NCI-H2196 treated with DMSO at 0.1 percent for 48 hours (cell line): Measurements from ENCODE around the gene TNXB.

Source experiments
- DNase-seq: peaks from one replicate; lab custom pipeline; 2025; ENCODE audit not compliant: unreplicated experiment; lab: John Stamatoyannopoulos, UW

TNXB gene

DNA sequence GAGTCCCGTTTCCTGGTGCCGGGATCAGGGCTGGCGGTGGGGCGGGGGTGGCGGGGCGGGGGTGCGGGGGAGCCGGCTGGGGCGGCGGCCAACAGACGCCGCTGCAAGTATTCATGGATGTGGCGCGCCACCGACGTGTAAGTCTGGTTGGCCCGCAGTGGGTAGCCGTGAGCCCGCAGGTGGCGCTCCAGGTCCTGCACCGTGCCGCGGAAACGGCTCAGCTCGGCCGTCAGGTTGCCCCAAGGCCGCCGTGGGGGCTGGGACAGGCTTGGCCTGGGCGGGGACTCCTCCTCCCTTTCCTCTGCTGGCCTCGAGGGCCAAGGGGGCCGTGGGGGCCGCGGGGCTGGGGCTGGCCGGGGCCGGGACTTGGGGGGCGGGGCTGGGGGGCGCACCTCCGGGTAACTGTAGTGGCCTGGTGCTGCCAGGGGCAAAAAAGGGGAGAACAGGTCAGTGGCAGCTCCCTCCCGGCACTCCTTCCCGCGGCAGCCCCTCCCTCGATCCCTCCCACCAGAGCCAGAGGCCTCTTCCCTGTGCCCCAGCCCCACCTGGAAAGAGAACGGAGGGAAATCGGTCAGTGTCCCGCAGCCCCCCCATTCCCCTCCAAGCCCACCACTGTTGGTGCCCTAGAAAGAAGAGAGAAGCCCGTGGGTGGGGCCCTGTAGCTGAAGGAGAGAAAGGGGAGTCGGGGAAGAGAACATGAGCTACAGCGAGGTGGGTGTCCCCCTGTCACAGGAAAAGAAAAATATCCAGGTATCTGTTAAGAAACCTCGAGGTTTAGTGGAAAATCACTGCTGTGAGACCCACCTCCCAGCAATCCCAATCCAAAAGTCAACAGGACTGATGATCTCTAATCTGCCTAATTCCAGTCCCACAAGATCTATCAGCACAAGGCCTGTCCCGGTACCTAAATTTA, 21.3 kb downstream of the TNXB start:
- no peak for DNase-seq

DNA sequence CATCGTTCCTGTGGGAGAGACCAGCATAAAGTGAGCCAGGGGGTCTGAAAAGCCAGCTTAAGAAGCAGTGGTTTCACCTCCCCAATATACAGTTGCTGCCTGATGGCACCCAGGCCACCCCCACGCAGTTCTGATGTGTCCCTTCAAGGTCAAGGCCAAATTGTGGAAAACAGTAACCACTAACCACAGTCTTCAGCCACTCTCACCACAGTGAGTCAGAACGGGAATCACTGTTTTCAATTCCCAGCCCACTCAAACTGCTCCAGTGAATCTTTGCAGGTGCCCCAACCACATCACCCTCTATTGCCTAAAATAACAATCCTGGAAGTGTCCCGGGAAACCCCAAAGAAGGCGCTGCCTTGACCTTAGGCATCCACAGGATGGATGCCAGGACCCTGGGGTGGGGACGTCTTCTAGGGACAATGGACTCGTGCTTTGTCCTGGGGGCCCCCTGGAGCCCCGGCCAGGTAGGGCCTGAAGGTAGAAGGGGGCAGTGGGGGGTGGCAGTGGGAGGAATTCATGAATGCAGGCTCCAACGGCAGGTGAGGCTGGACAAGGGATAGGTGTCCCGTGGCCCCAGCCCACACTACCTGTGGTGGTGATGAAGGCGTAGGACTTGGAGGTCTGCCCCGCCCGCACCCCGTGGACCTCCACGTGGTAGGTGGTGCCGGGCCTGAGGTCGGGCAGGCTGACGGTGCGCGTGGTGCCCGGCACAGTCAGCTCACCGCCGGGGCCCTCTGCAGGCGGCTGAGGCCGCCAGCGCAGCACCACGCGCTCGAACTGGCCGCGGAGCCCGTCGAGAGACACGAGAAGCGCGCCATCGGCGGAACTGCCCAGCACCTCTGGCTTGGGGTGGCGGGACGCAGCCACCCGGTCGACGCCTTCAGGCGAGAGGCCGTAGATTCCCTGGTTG, 22.2 kb downstream of the TNXB start:
- no peak for DNase-seq

DNA sequence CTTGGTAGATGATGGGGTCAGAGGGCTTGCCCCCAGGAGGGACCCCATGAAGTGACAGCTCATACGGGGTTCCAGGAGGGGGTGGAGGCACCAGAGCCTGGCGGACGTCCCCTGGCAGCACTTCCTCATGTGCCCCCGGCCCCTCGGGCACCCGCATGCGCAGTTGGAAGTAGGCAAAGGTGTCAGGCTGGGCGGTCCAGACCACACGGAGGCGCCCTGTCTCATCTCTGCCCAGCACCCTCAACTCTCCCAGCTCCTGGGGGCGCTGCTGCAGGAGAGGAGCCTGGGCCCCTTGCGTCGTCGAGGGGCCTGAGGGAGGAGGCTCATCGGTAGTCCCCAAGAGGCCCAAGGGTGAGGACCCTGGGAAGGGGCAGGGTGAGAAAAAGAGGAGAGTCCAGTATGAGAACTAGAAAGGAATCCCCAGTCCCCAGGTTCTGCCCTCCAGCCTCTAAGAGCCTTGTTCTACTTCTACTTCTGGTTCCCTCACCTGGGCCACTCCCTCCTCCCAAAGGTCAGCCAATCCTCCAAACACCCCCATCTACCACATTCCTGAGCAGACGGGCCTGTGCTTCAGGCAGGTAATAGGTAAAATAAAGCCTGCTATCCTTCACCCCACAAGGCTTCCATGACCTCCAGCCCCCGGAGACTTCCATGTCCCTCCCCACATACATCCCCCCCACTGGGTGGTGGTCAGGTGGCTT, 23.2 kb downstream of the TNXB start:
- DNase-seq, result no peak

DNA sequence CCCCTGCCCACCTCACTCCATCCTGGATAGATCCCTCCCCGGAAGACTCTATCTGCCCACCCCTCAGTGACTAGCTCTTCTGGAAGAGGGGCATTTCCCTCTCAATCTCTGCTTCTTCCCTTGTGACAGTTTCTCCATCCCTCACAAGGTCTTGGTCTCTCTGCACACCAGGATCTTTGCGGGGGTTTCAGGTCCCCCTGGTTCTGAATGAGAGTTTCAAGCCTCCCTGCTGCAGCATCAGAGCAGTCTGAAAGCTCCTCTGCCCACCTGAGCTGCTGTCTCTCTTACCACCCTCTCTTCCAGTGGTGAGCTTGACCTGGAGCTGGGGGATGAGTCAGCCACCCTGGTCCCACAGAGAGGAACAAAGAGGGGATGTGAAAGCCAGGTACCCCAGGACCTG, 24.4 kb downstream of the TNXB start:
- no peak for DNase-seq

DNA sequence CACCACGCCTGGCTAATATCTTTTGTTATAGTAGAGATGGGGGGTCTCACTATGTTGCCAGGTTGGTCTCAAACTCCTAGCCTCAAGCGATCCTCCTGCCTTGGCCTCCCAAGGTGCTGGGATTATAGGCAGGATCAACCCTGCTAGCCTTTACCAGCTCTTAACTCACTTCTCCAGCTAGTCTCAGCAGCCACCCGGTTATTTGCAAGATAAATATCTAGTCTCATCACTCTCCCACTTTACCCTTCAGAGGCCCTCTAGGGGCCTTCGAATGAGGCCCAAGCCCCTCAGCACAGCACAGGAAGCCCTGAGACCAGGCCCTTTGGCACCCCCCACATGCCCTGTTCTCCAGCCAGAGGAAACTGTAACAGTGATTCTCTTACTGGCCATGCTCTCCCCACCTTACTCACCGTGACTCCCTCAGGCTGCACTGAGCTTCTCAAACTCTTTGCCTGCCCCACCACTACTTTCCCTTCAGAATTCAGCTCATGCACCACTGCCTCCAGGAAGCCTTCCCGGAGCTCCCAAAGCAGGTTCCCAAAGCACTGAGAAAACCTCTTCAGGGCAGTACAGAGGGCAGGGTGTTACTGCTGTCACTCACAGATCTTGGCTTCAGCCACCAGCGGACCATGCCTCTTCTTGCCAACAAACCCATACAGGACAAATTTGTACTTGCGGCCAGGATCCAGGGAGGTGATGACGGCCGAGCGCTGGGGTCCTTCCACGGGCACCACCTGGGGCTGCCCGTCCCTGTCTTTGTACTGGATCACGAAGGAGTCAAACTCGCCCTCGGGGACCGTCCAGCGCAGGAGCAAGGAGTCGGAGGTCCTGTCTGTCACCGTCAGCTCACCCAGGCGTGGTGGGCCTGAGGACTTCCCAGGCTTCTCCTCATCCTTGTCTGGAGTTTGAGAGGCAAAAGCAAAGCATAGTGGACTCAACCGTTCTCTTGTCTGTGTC, 25.0 kb downstream of the TNXB start:
- DNase-seq, result no peak

- DNase-seq, result no peak
Observed at GRCh38 chr6:32082935-32083334, 26.2 kb downstream of the TNXB start.

DNA sequence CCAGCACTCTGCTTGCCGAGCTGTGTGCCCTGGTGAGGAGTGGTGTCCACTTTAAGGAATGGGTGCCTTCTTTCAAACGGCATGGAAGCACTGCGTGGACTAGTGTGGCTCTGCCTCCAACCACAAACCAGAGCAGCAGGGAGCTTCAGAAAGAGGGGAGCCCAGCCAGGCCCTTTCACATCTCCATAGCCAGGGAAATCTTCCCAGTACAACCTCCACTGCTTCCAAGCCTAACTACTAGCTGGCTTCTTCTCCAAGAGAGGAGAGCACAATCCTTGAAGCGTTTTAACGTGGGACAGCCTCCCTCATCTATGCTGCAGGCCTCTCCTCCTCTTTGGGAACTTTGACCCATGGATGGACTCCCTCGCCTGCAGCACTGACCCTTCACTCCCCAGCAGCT, 26.7 kb downstream of the TNXB start:
- no peak for DNase-seq

DNA sequence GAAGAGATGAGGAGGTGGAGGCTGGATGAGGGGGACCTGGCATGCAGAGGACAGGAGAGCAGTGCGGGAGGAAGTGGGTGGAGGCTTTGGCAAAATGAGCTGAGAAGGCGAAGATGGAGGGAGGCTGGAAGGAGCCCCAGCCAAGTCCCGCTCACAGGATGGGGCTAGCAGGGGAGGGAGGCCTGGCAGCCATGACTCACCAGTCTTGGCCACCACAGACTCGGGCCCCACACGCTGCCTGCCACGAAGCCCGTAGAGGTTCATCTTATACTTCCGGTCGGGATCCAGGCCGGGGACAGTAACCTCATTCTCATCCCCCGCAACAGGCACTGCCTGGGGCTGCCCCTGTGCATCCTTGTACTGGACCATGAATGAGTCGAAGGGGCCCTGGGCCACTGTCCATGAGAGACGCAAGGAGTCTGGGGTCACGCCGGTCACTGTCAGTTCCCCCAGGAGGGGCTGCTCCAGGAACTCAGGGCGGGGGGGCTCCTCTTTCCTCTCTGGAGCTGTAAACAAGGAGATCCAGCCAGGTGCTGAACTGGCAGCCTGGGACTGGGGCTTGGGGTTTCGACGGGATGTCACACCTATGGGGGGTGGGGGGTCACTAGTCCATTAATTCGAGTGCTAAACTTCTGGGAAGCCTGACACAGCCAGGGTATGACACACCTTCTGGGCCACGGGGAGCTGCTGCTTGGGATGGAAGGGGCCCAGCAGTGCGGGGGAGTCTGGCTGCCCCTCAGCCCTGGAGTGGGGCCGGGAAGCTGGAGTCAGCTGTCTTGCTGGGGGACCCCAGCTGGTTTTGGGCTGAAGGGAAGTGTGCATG, 27.8 kb downstream of the TNXB start:
- no peak for DNase-seq

- no peak for DNase-seq
Observed at GRCh38 chr6:32079566-32080290, 29.4 kb downstream of the TNXB start.

- no peak for DNase-seq
Observed at GRCh38 chr6:32076321-32076809, 32.8 kb downstream of the TNXB start.

DNA sequence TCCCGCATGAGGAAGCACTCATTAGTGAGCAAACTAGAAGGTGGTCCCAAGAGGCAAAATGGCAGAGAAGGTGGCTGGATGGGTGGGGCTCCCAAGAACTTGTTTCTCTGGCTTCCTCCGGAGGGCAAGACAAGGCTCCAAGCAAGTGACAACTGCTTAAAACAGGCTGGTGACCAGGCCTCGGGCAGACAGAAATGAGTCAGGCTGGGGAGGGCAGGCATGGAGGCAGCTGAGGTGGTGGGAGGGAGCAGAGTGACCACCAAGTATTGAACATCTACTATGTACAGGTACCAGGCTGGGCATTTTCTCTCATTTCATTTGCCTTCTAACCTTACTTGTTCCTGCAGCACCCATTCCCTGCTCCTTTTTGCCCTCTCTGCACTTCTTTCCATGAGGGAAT, 33.4 kb downstream of the TNXB start:
- DNase-seq, result no peak

DNA sequence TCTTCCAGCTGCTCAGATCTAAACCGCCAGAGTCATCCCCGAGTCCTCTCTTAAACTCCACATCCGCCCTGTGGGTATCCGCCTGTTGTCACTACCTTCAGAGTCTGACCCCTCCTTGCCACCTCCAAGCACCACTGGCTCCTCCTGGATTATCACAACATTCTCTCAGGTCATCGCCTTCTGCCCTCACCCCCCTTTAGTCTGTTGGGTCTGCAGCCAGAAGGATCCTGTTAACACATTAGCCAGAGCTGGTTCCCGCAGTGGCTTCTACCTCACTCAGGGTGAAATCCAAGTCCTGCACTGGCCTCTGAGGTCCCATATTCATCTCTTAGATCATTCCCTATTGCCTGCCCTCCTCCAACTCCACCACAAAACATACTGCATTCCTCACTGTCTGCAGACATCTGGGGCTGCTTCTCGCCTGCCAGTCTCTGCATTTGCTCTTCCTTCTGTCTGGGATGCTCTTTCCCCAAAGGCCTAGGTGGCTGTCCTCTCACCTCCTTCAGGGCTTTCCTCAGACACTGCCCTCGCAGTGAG, 34.1 kb downstream of the TNXB start:
- no peak for DNase-seq

GRCh38 chr6:32073613-32074012, 35.5 kb downstream of the TNXB start:
- no peak for DNase-seq

GRCh38 chr6:32073101-32073500, 36.0 kb downstream of the TNXB start:
- no peak for DNase-seq

GRCh38 chr6:32070814-32071543, 38.2 kb downstream of the TNXB start:
- no peak for DNase-seq

- DNase-seq, result no peak
Observed at GRCh38 chr6:32069878-32070515, 39.1 kb downstream of the TNXB start.

- no peak for DNase-seq
Observed at GRCh38 chr6:32069460-32069859, 39.7 kb downstream of the TNXB start.
